ENCODE measurements around the gene ZNF385B. TPM values are rescaled to one million over a fixed set of nuclear protein-coding genes. Genes with fewer than 3 reads are reported as not detected.

Gene ZNF385B
- total RNA-seq, 1 experiment from 2014 or later: 2.2 TPM

GRCh38 chr2:179533875-179534274, 327.5 kb downstream of the ZNF385B start:
- Mint-ChIP-seq H3K4me3 (no peak overlapping the region), H3K27ac (no peak overlapping the region), H3K27me3 (ENCODE audit: low read depth) (no peaks in the 10 kb centered on the region), H3K4me1 (peaks cover 7% of the 10 kb centered on the region), H3K36me3 (no peaks in the 10 kb centered on the region), H3K9me3 (peaks cover 2% of the 10 kb centered on the region)
- ChIA-PET POLR2A (no interaction called here), CTCF (no interaction called here)
- DNase-seq (ENCODE audit: low spot score) (no peak), ATAC-seq (no peak)
- TF ChIP-seq AFF4 (CRISPR knock-in tag; IDR thresholded peaks at IDR 0.05; ENCODE audit: borderline replicate concordance): no peak
- TF ChIP-seq SMAD3 (CRISPR knock-in tag; IDR thresholded peaks at IDR 0.05; ENCODE audit: borderline replicate concordance): no peak
- no peak for TF ChIP-seq EMX1 (CRISPR knock-in tag; IDR thresholded peaks at IDR 0.05)
- no peak for TF ChIP-seq E2F4 (CRISPR knock-in tag; IDR thresholded peaks at IDR 0.05; ENCODE audit: borderline replicate concordance, low read depth)
- no peak for TF ChIP-seq CDX4 (CRISPR knock-in tag; IDR thresholded peaks at IDR 0.05; ENCODE audit: borderline replicate concordance)
- TF ChIP-seq CTCF (IDR thresholded peaks at IDR 0.05): no peak
- TF ChIP-seq ZNF396 (CRISPR knock-in tag; IDR thresholded peaks at IDR 0.05; ENCODE audit: borderline replicate concordance): no peak
- TF ChIP-seq ZBTB43 (CRISPR knock-in tag; IDR thresholded peaks at IDR 0.05): no peak
- no peak for TF ChIP-seq ZNF425 (CRISPR knock-in tag; conservative IDR thresholded peaks at IDR 0.05)
- TF ChIP-seq TP53 (CRISPR knock-in tag; IDR thresholded peaks at IDR 0.05): no peak
- TF ChIP-seq SMAD4 (CRISPR knock-in tag; IDR thresholded peaks at IDR 0.05): no peak
- TF ChIP-seq PRDM15 (CRISPR knock-in tag; IDR thresholded peaks at IDR 0.05): no peak
- no peak for TF ChIP-seq SOX15 (CRISPR knock-in tag; IDR thresholded peaks at IDR 0.05)
- no peak for TF ChIP-seq ZNF317 (CRISPR knock-in tag; IDR thresholded peaks at IDR 0.05; ENCODE audit: borderline replicate concordance, low read depth)
- no peak for TF ChIP-seq CREB1 (CRISPR knock-in tag; IDR thresholded peaks at IDR 0.05)
